RKO (cell line): ENCODE measurements around the gene ADD3.
A peak's percentile ranks its signal among the peaks of the same experiment; 100 is the strongest.

ENCODE experiments used
- DNase-seq: peaks from one replicate; pipeline ENCODE4 v3.0.0-alpha.2; 2016; ENCODE audit warnings: low spot score

The ADD3 gene

DNA sequence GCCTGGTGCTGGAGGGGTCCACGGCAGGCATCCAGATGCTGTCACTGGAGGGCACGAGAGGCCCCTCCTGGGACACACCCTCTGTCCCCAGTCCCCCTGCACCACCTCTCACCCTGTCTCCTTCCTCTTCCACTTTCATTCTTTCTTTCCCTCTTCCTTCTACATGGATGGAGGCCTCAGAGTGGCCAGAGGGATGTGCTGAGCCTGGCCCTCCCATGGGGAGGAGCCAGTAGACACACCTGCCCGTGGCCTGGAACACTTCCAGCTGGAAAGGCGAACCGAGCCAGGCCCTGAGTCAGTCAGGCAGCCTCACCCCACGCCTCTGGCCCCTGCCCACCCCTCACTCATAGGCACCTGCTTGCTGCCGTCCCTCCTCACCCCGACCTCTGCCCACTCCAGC lies 143.7 kb downstream of the ADD3 start:
- DNase-seq = no peak

DNA sequence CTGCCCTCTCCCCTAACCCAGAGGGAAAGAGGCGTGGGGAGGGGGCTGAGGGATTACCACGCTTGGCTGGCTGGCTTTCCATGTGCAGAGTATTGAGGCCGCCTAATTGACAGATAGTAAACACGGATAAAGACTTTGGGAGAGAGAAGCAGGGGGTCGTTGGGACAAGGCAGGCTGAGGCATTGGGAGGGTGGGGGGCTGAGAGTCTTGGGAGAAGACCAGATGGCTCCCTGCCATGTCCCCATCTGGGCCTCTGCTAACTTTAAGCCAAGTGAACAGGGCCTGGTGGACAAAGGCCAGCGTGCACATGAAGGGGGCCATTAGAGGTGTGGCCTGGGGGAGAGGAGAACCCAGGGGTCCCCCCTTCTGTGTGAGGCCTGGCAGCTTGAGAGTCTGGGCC lies 144.2 kb downstream of the ADD3 start:
- no peak for DNase-seq

DNA sequence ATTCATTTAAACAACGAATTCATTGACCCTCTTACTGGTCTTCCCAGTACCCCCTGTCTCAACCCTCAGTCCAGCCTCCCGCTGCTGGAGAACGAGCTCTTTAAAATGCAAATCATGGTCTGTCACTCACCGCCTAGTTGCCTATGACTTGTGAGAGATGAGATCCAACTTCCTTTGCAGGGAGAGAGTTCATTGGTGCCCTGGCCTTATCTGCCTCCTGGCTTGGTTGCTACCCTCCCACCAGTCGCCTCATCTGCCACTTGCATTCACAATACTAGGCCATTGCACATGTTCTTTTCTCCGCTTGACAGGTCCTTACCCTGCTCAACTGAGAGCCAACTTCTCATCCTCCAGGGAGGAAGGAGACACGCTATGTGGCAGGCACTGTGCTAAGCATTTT lies 145.6 kb downstream of the ADD3 start:
- no peak for DNase-seq

- no peak for DNase-seq
Measured at GRCh38 chr10:110156046-110156445, 148.3 kb downstream of the ADD3 start.

GRCh38 chr10:110158051-110159005 lies 150.5 kb downstream of the ADD3 start:
- DNase-seq = no peak

- DNase-seq = no peak
Measured at GRCh38 chr10:110160081-110160480, 152.3 kb downstream of the ADD3 start.

DNA sequence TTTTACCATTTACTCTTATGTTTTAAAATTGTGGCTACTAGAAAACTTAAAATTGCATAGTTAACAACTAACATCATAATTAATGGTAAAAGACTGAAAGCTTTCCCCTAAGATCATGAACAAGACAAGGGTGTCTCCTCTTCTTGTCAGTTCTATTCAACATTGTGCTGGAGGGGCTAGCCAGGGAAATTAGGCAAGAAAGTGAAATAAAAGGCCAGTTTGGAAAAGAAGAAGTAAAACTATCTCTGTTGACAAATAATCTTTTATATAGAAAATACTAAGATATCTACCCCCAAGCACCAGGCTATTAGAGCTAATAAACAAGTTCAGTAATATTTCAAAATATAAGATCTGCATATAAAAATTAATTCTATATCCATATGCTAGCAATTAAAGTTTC lies 152.7 kb downstream of the ADD3 start:
- DNase-seq = no peak

- no peak for DNase-seq
Measured at GRCh38 chr10:110162741-110163145, 155.0 kb downstream of the ADD3 start.

- DNase-seq = no peak
Measured at GRCh38 chr10:110163192-110163773, 155.5 kb downstream of the ADD3 start.

DNA sequence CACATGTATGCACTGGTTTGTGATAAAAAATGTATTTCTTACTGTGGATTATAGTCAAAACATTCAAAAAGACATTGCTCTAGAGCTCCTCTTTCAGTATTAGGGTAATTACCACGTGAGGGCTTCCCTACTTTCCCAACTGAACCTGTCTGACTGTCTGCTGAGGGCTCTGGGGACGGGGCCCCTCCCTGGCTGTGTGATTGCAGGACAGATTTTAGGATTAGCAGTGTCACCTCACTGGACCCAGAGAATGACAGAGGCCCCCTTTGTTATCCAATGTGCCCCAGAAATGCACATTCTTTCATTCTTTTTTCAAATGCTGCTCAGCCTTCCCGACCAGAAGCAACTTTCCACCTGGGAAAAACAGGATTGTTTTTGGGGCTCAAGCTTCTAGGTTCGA lies 156.1 kb downstream of the ADD3 start:
- no peak for DNase-seq

GRCh38 chr10:110165239-110165638 lies 157.5 kb downstream of the ADD3 start:
- no peak for DNase-seq

DNA sequence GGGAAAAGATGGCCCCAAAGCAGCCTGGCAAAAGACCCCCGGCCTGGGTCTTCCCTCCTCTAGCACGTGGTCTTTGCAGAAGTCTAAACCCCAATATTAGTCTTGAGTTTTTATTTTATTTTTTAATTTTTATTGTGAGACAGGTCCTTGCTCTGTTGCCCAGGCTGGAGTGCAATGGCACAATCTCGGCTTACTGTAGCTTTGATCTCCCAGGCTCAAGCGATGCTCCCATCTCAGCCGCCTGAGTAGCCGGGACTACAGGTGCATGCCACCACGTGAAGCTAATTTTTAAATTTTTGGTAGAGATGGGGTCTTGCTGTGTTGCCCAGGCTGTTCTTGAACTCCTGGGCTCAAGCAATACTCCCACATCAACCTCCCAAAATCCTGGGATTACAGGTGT lies 159.4 kb downstream of the ADD3 start:
- DNase-seq = no peak

DNA sequence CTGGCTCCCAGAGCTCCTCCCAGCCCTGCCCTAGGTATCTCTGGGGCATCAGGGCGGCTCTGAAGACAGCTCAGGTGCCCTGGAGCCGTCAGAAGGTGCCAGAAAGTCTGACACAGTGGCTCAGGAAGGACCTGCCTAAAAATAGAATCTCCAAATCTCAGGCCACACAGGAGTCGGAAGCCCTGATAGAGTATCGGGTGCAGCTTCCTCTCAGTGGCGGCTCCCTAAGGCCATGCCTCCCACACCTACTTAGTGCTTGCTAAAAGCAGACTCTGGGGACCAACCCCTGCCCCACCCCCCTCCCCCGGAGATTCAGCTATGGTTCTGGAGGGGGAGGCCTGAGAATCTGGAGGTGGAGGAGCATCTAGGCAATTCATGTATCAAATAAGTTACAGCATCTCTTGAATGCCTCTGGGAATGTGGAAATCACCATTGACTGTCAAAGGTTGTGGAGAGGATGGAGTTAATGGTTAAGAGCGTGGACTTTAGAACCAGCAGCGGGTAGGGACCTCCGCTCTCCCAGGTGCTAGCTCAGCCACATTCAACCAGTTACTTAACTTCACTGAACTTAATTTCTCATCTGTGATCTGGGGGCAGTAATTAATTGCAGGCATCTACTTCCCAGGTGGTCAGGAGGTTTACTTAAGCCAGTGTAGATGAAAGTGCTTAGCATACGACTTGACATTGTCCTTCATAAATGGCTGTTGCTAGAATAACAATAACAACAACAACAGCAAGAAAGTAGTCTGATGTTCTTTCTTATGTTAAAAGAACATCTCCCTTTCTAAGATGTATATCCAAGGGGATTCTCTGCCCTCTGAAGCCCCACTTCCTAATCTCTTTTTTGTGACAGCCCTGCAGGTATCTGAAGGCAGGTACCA lies 161.1 kb downstream of the ADD3 start:
- DNase-seq = no peak

- no peak for DNase-seq
Measured at GRCh38 chr10:110169586-110169985, 161.8 kb downstream of the ADD3 start.

GRCh38 chr10:110170142-110170971 lies 162.6 kb downstream of the ADD3 start:
- no peak for DNase-seq

- DNase-seq = no peak
Measured at GRCh38 chr10:110171032-110171431, 163.2 kb downstream of the ADD3 start.

- peak; percentile 62 for DNase-seq
Measured at GRCh38 chr10:110172155-110172554, 164.4 kb downstream of the ADD3 start.

- DNase-seq = no peak
Measured at GRCh38 chr10:110174201-110174600, 166.4 kb downstream of the ADD3 start.

DNA sequence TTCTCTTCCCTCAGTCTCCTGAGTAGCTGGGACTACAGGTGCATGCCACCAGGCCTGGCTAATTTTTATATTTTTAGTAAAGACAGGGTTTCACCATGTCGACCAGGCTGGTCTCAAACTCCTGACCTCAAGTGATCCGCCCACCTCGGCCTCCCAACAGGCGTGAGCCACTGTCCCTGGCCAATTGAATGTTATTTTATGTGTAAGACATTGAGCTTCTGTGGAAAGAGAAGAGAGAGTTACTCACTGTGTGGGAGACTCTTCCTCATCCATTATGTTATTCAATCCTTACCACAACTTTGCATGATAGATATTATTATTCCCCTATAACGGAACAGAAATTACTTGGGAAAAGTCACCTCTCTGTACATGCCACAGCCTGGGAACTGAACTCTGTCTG lies 167.0 kb downstream of the ADD3 start:
- no peak for DNase-seq

- no peak for DNase-seq
Measured at GRCh38 chr10:110175406-110175805, 167.6 kb downstream of the ADD3 start.

DNA sequence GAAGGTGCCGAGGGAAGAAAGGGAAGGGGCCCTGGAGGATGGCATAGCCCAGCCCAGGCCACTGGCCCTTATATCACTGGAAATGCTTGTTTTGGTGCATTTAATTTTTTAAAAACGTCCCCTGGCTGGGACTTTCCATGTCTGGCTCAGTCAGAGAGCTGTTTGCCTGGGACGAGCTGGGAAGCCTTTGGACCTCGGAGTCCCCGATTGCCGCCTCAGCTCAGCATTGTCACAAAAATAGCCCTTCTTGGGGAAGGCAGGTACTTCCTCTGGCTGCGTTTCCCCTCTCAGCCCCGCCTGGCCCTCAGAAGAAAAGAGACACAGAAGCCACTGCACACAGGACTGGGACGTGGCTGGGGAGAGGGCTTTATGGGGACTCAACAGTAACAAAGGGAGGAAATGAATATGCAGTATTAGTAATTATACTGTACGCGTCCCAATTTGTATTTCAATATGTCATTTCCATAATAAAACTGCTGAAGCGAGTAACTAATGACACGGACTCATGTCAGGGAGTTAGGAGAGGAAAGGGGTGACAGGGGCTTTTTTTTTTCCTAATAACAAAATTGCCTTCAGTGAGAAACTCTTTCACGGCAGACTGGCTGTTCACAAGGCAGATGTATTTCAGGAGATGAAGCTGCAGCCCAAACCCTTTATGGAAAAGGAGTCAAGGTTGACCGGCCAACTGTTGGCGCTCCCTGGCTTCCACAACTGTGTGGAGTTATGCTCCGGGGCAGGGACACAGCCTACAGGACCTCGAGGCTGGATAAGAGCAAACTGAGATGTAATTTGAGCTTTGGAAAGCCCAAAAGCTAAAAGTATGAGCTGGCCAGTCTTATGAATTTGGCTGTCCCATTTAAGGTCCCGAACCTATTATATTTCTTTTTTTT lies 168.6 kb downstream of the ADD3 start:
- no peak for DNase-seq
